Stimulated activated naive CD4-positive, alpha-beta T cell (primary cell): ENCODE data around the gene TBC1D1.
A peak's percentile ranks its signal among the peaks of the same experiment; 100 is the strongest.

Source experiments
- DNase-seq, 6 experiments: peaks; one replicate each; lab custom pipeline; 2025; lab: John Stamatoyannopoulos, UW

The TBC1D1 gene

DNA sequence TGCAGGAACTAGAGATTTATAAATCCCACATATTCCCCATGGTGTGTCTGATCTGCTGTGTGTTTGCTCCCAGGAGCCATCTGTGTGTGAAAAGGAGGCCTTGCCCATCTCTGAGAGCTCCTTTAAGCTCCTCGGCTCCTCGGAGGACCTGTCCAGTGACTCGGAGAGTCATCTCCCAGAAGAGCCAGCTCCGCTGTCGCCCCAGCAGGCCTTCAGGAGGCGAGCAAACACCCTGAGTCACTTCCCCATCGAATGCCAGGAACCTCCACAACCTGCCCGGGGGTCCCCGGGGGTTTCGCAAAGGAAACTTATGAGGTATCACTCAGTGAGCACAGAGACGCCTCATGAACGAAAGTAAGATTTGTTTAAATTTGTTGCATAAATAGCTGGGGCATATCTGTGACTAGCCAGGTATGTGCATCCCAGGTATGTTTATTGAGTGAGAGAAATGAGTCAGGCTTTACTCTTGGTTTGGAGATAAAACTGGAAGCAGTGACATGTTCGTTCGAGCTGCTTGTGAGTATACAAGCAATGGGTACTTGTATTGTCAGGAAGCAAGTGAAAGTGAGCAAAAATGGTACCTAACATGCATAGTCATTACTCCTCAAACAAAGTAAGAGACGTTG lies 158.8 kb downstream of the TBC1D1 start:
- no peak for DNase-seq

DNA sequence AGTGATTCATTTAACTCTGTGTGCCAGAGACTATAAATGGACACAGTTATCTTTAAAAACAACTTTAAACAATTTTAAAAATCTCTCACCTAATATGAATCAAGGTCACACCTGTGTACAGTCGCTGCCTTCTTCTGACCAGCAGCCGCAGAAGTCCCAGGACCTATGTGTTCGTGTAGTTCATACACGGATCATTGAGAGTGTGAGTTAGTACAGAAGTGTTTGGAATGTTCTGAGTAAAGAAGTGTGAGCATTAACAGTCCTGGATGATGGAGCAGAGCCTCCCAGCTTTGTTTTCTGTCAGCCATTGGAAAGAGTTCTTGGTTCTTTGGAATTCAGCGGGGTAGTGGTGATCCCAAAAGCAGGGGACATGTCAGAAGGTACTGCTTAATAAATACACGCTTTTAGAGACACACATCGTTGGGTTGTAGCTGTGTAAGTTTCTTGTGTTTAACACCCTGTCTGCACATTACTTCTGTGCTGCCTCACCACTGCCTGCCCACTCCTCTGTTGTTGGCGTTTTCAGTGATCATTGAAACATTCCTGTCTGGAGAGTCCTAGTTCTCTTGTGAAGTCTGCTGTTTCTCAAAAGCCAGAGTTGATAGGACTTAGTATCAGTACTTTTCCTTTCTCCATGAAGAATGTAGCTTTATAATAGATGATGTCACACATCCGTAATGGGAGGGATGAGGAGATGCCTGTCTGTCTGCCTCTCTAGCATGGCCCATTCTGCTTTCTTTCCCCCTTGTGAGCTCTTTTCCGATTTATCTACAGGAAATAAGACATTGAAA lies 159.9 kb downstream of the TBC1D1 start:
- DNase-seq: no peak

DNA sequence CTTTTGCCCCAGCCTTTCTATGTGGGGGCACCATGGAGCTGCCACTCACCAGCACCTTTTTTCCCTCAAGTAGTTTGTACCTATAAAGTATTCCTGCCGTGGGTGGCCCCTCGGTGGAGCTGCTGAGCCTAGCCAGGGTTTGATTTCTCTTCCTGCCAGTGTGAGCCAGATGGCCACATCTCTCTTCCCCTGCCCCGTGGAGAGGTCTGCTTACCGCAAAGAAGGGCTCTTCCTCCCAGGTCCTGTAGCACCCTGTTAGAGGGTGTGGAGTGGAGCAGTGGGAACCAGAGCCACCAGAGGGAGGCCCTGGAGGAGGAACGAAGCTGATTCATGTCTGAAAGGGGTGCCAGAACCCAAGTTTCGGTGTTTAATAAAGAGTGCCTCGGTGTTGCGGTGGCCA lies 164.7 kb downstream of the TBC1D1 start:
- DNase-seq: no peak

DNA sequence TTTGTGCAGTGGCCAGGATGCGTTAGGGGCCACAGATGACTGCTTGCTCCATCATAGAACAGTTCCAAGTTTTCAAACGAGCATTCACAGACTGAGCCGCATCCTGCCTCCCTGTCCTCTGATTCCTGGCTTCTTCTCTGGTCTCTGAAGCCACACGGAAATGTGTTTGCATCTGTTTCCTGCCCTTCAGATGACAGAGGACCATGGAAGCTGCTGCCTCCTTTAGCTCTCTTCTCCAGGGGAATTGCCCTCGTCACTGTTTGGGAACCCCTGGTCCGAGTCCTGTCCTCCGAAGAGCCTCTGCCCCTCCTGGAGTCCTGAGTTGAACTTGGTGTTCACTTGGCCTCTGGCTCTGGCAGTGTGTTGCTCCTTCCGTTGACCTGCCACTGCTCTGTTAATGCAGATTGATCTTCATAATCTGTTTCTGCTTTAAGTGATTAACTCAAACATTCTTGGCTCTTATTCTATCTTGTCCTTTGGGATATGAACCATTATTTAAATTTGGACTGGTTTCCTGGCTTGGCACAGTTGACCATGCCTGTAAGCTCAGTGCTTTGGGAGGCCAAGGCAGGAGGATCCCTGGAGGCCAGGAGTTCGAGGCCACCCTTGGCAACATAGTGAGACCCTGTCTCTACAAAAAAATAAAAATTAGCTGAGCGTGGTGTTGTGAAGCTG lies 165.3 kb downstream of the TBC1D1 start:
- DNase-seq: no peak

DNA sequence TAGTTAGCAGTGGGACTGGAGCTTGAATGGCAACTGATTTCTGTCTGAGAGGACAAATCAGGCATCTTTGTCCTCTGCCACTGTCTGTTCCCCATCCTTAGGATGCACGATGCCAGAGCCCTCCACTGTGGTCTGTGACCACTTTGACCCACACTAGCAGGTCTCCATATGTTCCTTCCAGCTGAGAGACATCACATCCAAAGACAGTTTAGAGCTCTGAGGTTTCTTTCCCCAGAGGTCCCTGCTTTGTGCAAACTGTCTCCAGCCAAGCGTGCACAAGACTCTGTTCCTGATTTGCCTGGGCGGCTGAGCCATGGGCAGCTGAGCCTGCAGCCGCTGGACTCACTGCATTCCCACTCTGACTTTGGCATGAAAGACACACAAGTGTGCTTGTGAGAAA lies 167.3 kb downstream of the TBC1D1 start:
- DNase-seq: no peak

DNA sequence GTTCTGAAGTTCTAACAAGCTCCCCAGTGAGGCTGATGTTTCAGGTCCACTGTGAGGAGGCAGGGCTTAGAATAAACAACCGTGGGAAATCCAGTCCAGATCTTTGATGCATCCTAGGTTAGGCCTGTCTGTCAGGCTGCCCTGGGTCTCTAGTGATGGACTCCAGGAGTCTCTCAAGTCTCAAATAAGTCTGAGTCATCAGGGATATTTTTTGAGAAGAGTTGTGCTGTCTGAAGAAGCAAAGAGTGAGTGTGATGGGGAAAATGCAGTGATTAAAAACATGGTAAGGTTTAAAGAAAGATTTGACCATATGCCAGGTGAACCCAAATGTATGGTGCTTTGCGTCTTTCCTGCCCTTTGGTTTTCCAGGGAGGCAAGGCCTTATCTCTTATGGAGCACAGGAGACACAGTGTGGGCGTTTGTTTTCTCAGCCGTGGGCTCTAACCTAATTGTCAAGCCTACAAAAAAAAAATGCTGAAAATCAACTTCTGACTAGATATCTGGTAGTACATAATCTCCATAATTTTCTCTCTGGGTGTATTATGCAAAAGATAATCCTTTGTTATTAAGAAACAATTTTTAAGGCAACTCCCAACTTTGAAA lies 170.0 kb downstream of the TBC1D1 start:
- no peak for DNase-seq

DNA sequence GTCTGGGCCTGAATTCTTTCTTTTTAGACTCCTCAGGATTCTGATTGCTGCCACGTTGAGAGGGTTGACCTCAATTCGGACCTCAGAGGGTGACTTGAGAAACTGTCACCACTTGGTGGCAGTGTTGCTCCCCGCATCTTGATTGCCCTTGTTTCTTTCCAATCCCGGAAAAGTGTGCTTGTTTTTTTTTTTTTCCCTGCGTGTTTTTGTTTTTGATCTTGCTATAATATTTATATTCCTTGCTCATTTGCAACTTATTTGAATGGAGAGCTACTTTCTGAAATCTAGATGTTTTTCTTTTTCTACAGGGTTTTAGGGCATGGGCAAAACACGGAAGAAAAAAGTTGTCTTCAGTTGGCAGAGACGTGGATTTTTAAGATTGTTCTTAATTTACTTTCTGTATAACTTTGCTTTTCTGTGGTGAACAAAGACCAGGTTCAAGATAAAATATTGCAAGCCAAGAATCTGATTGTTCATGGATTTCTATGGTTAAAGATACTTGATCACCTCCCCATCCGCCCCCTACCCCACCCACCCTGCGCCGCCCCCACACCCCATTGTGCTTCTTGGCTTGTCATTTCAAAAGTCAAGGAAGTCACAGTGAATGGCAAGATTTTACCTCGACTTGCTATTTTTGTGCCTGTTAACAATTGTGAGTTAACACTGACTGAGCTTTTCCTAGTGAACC lies 171.3 kb downstream of the TBC1D1 start:
- DNase-seq: peak; percentile 17 to 63 (median 42)

DNA sequence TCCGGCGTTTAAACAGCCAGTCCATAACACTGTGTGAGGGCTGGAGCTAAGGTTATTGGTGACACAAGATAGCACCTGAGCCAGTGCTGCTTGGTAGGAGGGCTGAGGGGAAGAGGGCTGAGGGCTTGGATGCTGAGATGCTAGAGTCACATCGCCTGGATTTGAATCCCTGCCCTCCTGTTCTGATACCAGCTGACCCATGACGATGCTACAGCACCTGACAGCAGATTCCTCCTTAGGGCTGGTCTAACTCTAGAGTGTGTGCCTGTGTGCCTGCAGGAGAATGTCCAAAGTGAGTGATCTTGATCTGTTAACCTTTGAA lies 171.9 kb downstream of the TBC1D1 start:
- no peak for DNase-seq

DNA sequence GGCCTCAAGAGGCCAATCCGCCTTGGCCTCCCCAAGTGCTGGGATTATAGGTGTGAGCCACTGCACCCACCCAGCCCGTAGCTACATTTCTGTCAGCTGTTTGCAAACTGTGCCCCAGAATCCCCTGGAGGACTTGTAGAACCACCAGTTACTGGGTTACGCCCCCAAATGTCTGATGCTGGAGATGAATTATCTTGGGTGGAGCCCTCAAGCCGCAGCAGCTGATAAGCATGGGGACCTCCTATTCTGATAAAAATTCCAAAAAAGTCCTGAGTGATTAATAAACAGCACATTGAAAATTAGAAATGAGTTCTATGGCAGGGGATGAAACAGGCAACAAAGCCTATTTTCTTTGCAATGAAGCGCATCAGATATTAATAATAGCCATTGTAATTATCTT lies 174.3 kb downstream of the TBC1D1 start:
- DNase-seq: no peak

DNA sequence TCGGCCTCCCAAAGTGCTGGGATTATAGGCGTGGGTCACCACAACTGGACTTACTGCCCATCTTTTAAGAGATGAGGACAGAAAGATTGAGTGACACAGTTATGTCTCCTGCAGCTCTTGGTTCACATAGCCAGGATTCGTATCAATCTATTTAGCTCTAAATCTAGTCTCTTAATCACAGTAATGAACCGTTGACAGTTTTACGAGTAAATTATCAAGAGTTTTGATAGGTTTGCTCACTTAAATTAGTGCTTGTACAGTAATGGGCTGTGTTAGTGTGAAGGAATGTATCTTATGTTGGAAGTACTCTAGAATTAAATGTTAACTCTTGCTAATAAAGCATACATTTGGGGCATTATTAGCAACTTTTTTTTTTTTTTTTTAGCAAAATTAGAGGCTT lies 175.0 kb downstream of the TBC1D1 start:
- DNase-seq: no peak

DNA sequence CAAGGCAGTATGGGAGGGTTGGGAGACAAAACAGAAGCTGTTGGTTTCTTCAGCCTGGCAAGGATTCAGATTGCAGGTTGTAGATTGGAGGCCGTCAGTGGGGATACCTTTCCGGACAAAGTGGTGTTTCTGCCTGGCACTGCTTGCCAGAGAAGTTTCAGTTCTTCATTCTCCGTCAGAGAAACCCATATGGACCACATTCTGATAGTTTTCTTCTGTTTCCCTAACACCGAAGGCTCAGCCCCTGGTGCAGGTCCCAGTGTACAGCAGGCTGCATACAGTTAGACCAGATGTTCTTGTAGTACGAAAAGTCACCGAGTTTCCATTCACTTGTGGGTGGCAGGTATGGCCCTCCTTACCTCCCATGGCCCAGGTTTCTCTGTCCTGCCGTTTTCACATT lies 176.6 kb downstream of the TBC1D1 start:
- no peak for DNase-seq

DNA sequence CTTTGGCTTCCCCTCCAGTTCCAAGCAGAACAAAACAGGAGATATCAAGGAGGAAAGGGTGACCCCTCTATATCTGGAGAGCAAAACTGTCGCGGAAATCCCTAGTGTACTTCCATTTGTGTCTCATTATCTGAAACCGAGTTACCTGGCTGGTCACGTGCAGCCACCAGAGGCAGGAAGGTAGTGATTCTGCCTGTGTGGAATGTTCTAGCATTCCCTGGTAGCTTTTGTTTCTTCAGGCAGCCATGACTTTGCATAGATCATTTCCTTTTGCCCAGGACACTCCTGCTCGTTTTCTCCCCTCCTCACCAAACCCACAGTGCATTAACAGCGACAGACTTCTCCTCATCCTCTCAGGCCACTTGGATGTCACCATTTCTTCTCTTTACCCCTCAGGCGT lies 177.2 kb downstream of the TBC1D1 start:
- no peak for DNase-seq

DNA sequence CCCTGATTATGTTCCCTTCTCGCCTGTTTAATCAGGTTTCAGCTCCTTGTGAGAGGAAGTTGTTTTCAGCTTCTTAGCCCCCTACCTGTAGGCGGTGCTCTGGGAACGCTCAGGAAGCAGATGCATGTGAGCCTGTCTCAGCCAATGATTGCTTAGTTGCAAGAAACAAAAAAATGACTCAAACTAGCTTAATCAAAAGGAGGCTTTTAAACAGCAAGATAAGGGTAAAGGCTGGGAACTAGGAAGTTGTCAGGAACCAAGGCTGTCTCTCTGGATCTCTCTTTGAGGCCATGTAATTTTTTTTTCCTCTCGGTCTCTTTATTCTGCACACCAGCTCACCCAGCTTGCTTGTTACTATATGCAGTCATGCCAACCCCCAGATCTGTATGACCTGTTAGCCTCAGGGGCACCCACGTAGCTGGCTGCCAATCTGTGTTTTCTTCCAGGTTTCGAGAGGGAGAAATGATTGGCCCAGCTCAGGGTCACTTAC lies 178.4 kb downstream of the TBC1D1 start:
- peak in 3 of 6 experiments; percentile 8 to 32 (median 20) for DNase-seq

DNA sequence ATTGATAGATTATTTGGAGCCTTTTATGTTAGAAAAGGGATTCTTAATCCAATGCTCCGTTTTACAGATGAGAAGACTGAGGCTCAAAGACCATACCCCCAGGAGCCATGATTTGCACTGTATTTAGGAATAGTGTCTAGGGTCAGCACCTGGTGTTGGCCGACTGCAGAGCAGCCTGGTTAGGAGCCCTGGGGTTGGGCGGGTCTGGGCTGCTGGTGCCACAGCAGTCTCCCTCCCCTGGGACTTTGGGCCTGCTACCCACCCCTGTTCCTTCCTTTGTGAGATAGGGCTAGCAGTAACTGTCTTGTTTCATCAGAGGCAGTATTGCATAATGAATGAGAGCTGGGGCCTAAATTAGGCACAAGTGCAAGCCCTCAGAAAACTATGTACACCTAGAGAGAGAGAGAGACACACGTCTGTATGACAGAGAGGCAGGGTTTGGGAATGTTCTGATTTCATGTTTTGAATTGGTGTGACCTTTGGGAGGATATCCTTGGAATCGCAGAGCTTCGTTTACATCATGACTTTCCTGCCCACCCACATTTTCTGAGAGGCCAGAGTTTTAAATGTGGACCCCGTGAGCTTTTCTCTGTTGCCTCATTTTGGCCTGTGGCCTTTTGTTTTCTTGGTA lies 181.0 kb downstream of the TBC1D1 start:
- no peak for DNase-seq

DNA sequence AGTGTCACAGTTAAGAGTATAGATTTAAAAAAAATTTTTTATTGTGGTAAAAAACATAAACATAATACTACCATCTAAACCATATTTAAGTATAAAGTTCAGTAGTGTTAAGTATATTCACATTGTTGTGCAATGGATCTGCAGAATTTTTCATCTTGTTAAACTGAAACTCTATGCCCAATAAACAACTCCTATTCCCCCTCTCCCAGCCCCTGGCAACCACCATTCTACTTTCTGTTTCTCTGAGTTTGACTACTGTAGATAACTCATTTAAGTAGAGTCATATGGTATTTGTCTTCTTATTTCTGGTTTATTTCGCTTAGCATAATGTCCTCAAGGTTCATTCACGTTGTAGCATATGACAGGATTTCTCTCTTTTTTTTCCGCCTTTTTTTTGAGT lies 181.7 kb downstream of the TBC1D1 start:
- no peak for DNase-seq

DNA sequence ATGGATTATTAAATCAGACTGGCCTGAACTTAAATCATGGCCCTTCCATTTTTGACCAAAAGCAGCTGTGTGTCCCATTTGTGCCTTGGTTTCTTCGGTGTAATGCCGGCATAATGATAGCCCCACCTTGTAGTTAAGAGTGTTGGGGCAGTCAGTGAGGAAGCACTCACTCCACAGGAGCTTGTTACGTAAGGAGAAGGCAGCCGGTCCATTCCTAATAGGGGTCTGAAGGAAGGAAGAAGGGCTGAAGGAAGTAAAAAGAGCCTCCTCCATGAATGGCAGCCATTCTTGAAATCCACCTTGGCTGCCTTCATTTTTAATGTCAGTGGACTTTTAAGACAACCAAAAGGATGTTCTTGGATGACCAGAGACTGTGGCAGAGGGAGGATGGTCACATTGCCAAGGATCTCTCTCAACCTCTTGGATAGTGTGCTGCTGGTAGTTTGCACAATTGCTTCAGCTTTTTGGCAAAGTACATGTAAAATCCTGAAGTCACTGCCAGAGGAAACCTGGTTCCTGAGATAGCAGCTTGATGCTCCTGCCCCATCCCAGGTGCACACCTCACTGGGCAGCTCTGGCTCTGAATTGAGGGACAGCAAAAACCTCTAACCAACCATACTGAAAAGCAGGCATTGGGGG lies 182.8 kb downstream of the TBC1D1 start:
- DNase-seq: no peak

DNA sequence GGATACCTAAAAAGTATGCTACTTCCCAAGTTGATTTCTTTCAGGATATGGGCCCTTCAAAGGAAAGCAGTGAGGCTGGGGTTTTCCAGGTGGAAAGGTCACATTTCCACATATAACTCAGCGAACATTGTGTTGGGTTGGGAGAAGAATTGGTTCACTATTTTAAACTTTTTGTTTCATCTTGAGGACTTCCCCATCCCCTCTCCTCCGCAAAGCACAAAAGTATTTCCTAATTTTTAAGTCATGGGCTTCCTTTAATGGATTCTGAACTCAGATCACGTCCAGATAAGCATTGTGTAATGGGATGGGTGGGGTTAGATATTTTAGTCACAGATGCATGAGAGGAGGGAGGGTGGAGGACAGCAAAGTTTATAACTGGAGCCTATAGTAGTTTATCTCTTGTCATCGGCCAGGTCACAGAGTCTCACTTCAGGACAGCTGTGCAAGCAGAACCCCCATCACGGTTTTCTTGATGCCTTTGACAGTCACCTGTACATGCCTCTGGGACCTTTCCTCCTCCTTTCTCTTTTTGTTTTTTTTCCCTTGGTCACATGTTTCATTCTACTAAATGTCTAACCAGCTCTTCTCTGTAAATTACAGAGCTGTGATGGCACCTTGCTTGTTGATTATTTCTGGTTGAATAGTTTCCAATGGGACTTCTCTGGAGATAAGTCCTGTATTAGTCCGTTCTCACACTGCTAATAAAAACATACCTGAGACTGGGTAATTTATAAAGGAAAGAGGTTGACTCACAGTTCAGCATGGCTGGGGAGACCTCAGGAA lies 184.7 kb downstream of the TBC1D1 start:
- DNase-seq: no peak

DNA sequence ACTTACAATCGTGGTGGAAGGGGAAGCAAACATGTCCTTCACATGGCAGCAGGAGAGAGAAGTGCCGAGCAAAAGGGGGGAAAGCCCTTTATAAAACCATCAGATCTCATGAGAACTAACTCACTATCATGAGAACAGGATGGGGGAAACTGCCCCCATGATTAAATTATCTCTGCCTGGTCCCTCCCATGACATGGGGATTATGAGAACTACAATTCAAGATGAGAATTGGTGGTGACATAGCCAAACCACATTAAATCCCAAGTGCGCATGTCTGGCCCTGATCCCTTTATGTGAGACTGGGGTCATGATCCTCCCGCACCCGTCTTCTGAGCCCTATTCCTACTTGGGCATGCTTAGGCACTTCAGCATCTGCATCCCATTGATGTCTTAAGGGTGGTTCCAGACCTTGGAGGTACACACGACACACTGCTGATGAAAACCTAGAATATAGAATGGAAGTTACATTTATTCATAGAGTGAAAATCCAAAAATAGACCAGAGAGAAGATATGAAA lies 185.3 kb downstream of the TBC1D1 start:
- DNase-seq: no peak

DNA sequence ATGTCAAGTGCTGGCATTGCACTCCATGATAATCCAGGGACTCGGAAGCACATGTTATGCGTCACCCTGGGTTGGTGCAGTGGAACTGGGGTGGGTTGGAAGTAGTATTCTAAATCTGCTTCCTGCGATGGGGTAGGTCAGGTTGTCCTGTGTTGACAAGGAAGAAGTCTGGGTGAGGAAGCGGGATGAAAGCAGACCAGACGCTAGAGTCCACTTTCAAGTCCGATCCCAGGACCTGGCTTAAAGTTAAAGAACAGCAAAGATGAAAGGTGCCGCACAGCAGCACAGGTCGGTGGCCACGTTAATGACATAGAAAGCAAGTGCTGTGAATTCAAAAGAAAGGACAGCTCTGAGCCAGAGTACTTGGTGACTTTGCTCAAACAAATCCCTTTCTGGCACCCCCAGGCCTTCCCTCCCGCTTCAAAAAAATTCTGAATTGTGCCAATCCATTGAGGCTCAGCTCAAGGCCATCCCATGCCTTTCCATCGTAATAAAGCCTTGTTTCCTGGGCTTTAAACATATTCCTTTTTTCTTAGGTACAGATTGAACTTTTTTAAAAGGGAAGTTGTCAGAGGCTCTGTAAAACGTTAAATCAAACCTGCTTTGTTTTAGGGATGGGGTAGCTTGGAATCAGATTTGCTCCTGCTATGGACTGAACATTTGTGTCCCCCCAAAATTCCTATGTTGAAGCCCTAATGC lies 187.1 kb downstream of the TBC1D1 start:
- no peak for DNase-seq
